Measurements from ENCODE around the gene PRPF8. TPM values are rescaled to one million over a fixed set of nuclear protein-coding genes. Genes with fewer than 3 reads are reported as not detected.
A peak's percentile ranks its signal among the peaks of the same experiment; 100 is the strongest.

Gene PRPF8
- total RNA-seq, 1 donor from 2014 or later, result 202 TPM

GRCh38 chr17:1621273-1621954, 63.3 kb downstream of the PRPF8 start:
- Histone ChIP-seq H3K36me3 (ENCODE audit: insufficient read depth, low read length) (no peaks in the 10 kb centered on the region), H3K4me1 (ENCODE audit: insufficient read depth, low read length) (peaks cover 10% of the 10 kb centered on the region), H3K79me2 (ENCODE audit: insufficient read depth, low read length) (no peaks in the 10 kb centered on the region), H3K9me3 (ENCODE audit: insufficient read depth, low read depth, low read length) (no peaks in the 10 kb centered on the region), H3K4me3 (ENCODE audit: insufficient read depth, low read depth, low read length) (no peak overlapping the region), H3K9ac (ENCODE audit: low read length) (no peak overlapping the region), H4K20me1 (ENCODE audit: insufficient read depth, low read length) (peaks cover 9% of the 10 kb centered on the region), H2AFZ (ENCODE audit: low read depth, low read length) (no peak overlapping the region), H3K4me2 (ENCODE audit: low read length) (no peak overlapping the region), H3K27me3 (ENCODE audit: insufficient read depth, low read length) (no peaks in the 10 kb centered on the region), H3K27ac (ENCODE audit: low read depth, low read length) (no peak overlapping the region)
- H3K4me3 Mint-ChIP-seq (ENCODE audit: unreplicated experiment), result no peak overlapping the region
- DNase-seq (ENCODE audit: low read depth), result no peak
- H3K27me3 Mint-ChIP-seq (ENCODE audit: low read depth, unreplicated experiment), result peaks cover 5% of the 10 kb centered on the region
- no peak for FAIRE-seq
- TF ChIP-seq EZH2 (IDR thresholded peaks at IDR 0.05; ENCODE audit: insufficient read depth, low read length) (no peak), CTCF (IDR thresholded peaks at IDR 0.05; ENCODE audit: insufficient read depth, low read depth, low read length) (no peak)
- no peak overlapping the region for H3K27ac Mint-ChIP-seq (ENCODE audit: unreplicated experiment)
- peaks cover 7% of the 10 kb centered on the region for H3K36me3 Mint-ChIP-seq (ENCODE audit: low read depth, unreplicated experiment)
- peaks cover 14% of the 10 kb centered on the region for H3K4me1 Mint-ChIP-seq (ENCODE audit: low read depth, unreplicated experiment)
- H3K9me3 Mint-ChIP-seq (ENCODE audit: unreplicated experiment), result no peaks in the 10 kb centered on the region

GRCh38 chr17:1620486-1620885, 64.2 kb downstream of the PRPF8 start:
- H3K4me1 ChIP-seq (ENCODE audit: insufficient read depth, low read length), result peaks cover 10% of the 10 kb centered on the region
- no peak overlapping the region for H3K27ac Mint-ChIP-seq (ENCODE audit: unreplicated experiment)
- H3K27me3 ChIP-seq (ENCODE audit: insufficient read depth, low read length), result no peaks in the 10 kb centered on the region
- no peak overlapping the region for H3K4me3 Mint-ChIP-seq (ENCODE audit: unreplicated experiment)
- peaks cover 7% of the 10 kb centered on the region for H3K36me3 Mint-ChIP-seq (ENCODE audit: low read depth, unreplicated experiment)
- peaks cover 6% of the 10 kb centered on the region for H4K20me1 ChIP-seq (ENCODE audit: insufficient read depth, low read length)
- H3K27ac ChIP-seq (ENCODE audit: low read depth, low read length), result no peak overlapping the region
- H3K79me2 ChIP-seq (ENCODE audit: insufficient read depth, low read length), result no peaks in the 10 kb centered on the region
- no peak for TF ChIP-seq EZH2 (IDR thresholded peaks at IDR 0.05; ENCODE audit: insufficient read depth, low read length)
- TF ChIP-seq CTCF (IDR thresholded peaks at IDR 0.05; ENCODE audit: insufficient read depth, low read depth, low read length), result no peak
- no peaks in the 10 kb centered on the region for H3K9me3 ChIP-seq (ENCODE audit: insufficient read depth, low read depth, low read length)
- no peaks in the 10 kb centered on the region for H3K9me3 Mint-ChIP-seq (ENCODE audit: unreplicated experiment)
- H3K36me3 ChIP-seq (ENCODE audit: insufficient read depth, low read length), result no peaks in the 10 kb centered on the region
- DNase-seq (ENCODE audit: low read depth) (no peak), FAIRE-seq (no peak)
- no peak overlapping the region for H3K4me2 ChIP-seq (ENCODE audit: low read length)
- H3K4me3 ChIP-seq (ENCODE audit: insufficient read depth, low read depth, low read length), result no peak overlapping the region
- H3K4me1 Mint-ChIP-seq (ENCODE audit: low read depth, unreplicated experiment), result peaks cover 8% of the 10 kb centered on the region
- H3K27me3 Mint-ChIP-seq (ENCODE audit: low read depth, unreplicated experiment), result peaks cover 2% of the 10 kb centered on the region
- H2AFZ ChIP-seq (ENCODE audit: low read depth, low read length), result no peak overlapping the region
- H3K9ac ChIP-seq (ENCODE audit: low read length), result no peak overlapping the region

- TF ChIP-seq CTCF (IDR thresholded peaks at IDR 0.05; ENCODE audit: insufficient read depth, low read depth, low read length) (no peak), EZH2 (IDR thresholded peaks at IDR 0.05; ENCODE audit: insufficient read depth, low read length) (no peak)
- H3K27ac ChIP-seq (ENCODE audit: low read depth, low read length), result peak overlapping the region; percentile 28
- no peak overlapping the region for H3K9ac ChIP-seq (ENCODE audit: low read length)
- H3K36me3 Mint-ChIP-seq (ENCODE audit: low read depth, unreplicated experiment), result peaks cover 9% of the 10 kb centered on the region
- no peaks in the 10 kb centered on the region for H3K79me2 ChIP-seq (ENCODE audit: insufficient read depth, low read length)
- H4K20me1 ChIP-seq (ENCODE audit: insufficient read depth, low read length), result no peaks in the 10 kb centered on the region
- H3K27me3 Mint-ChIP-seq (ENCODE audit: low read depth, unreplicated experiment), result peaks cover 2% of the 10 kb centered on the region
- DNase-seq (ENCODE audit: low read depth), result peak; percentile 83
- no peaks in the 10 kb centered on the region for H3K27me3 ChIP-seq (ENCODE audit: insufficient read depth, low read length)
- no peak overlapping the region for H3K4me3 Mint-ChIP-seq (ENCODE audit: unreplicated experiment)
- H3K27ac Mint-ChIP-seq (ENCODE audit: unreplicated experiment), result no peak overlapping the region
- H3K4me2 ChIP-seq (ENCODE audit: low read length), result peak overlapping the region; percentile 61
- H3K9me3 Mint-ChIP-seq (ENCODE audit: unreplicated experiment), result no peaks in the 10 kb centered on the region
- H3K9me3 ChIP-seq (ENCODE audit: insufficient read depth, low read depth, low read length), result no peaks in the 10 kb centered on the region
- H2AFZ ChIP-seq (ENCODE audit: low read depth, low read length), result peak overlapping the region; percentile 55
- H3K36me3 ChIP-seq (ENCODE audit: insufficient read depth, low read length), result no peaks in the 10 kb centered on the region
- FAIRE-seq, result no peak
- no peak overlapping the region for H3K4me3 ChIP-seq (ENCODE audit: insufficient read depth, low read depth, low read length)
- peaks cover 6% of the 10 kb centered on the region for H3K4me1 Mint-ChIP-seq (ENCODE audit: low read depth, unreplicated experiment)
- peaks cover 10% of the 10 kb centered on the region for H3K4me1 ChIP-seq (ENCODE audit: insufficient read depth, low read length)
These were observed 67.0 kb downstream of the PRPF8 start for GRCh38 chr17:1617620-1618174.

Measured in astrocyte (in vitro differentiated cells and primary cell).